K562 (cell line): Measurements from ENCODE around the gene ZBP1. TPM values are rescaled to one million over a fixed set of nuclear protein-coding genes. Genes with fewer than 3 reads are reported as not detected.

Source experiments
- CTCF ChIP-seq, 3 experiments: IDR thresholded peaks in 2 of 3; conservative IDR thresholded peaks in 1 of 3; 2 replicates each; pipeline ENCODE4 v1.5.1; 2011 to 2012; ENCODE audit warnings: low read length in 3 of 3, mild to moderate bottlenecking in 3 of 3, control low read depth in 2 of 3, improper control_type of control experiment in 1 of 3, inconsistent platforms in 1 of 3, low read depth in 1 of 3, mixed read lengths in 1 of 3, moderate library complexity in 1 of 3; ENCODE audit not compliant: insufficient read depth in 2 of 3
- EZH2 ChIP-seq: IDR thresholded peaks from 2 replicates; pipeline ENCODE4 v1.6.1; 2012; ENCODE audit warnings: low read depth, mild to moderate bottlenecking, inconsistent platforms, low read length, borderline replicate concordance
- HNRNPK ChIP-seq: fragments of 200-400 bp; formaldehyde crosslinking; IDR thresholded peaks from one replicate; pipeline ENCODE4 v1.6.1; 2018; ENCODE audit warnings: mild to moderate bottlenecking, low read depth, low read length; ENCODE audit not compliant: poor library complexity, severe bottlenecking
- NFYB ChIP-seq: IDR thresholded peaks from 2 replicates; pipeline ENCODE4 v1.6.1; 2011; ENCODE audit warnings: mild to moderate bottlenecking, moderate library complexity; ENCODE audit not compliant: insufficient read length; ENCODE audit errors: extremely low read depth
- RAD21 ChIP-seq, 2 experiments: fragments of 250-450 bp in 1 of 2; fragments of 450-650 bp in 1 of 2; sonication (Bioruptor Pico) in 1 of 2; formaldehyde crosslinking in 1 of 2; IDR thresholded peaks in 1 of 2; conservative IDR thresholded peaks in 1 of 2; 2 replicates each; pipeline versions ENCODE4 v1.4.0 to v1.8.0; 2020 to 2022; ENCODE audit warnings: mild to moderate bottlenecking in 2 of 2, moderate library complexity in 1 of 2
- RBBP5 ChIP-seq: fragments of 200-600 bp; sonication (generic); IDR thresholded peaks from 2 replicates; pipeline ENCODE4 v1.6.1; 2012; ENCODE audit warnings: borderline replicate concordance, mild to moderate bottlenecking, low read length, control low read depth, inconsistent platforms; ENCODE audit not compliant: insufficient read depth, poor library complexity, severe bottlenecking
- SMARCA5 ChIP-seq: fragments of 450-650 bp; IDR thresholded peaks from 2 replicates; pipeline ENCODE4 v1.6.1; 2016
- SMC3 ChIP-seq: conservative IDR thresholded peaks from 2 replicates; pipeline ENCODE4 v1.6.1; 2011; ENCODE audit warnings: low read depth, low read length, improper control_type of control experiment; ENCODE audit not compliant: insufficient read depth
- ZBTB11 ChIP-seq, 3 experiments: fragments of 200-800 bp in 1 of 3; fragments of 250-450 bp in 1 of 3; fragments of 450-650 bp in 1 of 3; sonication (Bioruptor Pico) in 1 of 3; sonication (Bioruptor generic) in 1 of 3; formaldehyde crosslinking in 1 of 3; IDR thresholded peaks; 2 replicates each; pipeline versions ENCODE4 v1.6.1 to v1.8.0; 2016 to 2022; ENCODE audit warnings: mild to moderate bottlenecking in 2 of 3, missing genetic modification characterization in 2 of 3, missing compliant biosample characterization in 1 of 3, moderate library complexity in 1 of 3
- ZNF217 ChIP-seq: sonication (generic); formaldehyde crosslinking; IDR thresholded peaks from 2 replicates; pipeline ENCODE4 v1.8.0; 2022; ENCODE audit warnings: mild to moderate bottlenecking, missing genetic modification reagents
- ZNF431 ChIP-seq: sonication (generic); formaldehyde crosslinking; IDR thresholded peaks from 2 replicates; pipeline ENCODE4 v1.8.0; 2022; ENCODE audit warnings: mild to moderate bottlenecking, missing genetic modification reagents
- ZNF77 ChIP-seq: fragments of 250-450 bp; sonication (Bioruptor Pico); IDR thresholded peaks from 2 replicates; pipeline ENCODE4 v1.5.0; 2020
- polyA plus RNA-seq, 8 experiments: library from polyadenylated mRNA; depleted of rRNA in 4 of 8; stranded (reverse) in 5 of 8; unstranded in 3 of 8; fragments of >200 nt; fragmentation: Nextera tagmentation in 2 of 8; fragmentation: Illumina TruSeq in 1 of 8; extraction: Ambion mirVana in 2 of 8; extraction: Trizol in 1 of 8; gene quantifications; 2 replicates each; pipeline versions ENCODE4 v1.2.1 to v1.2.3, GENCODE V29; 2011 to 2014; ENCODE audit warnings: inconsistent platforms in 1 of 8, missing spikeins in 1 of 8
- total RNA-seq, 7 experiments: library from RNA; depleted of rRNA in 6 of 7; stranded (reverse); fragments of >200 nt in 6 of 7; fragmentation: Illumina TruSeq in 2 of 7; extraction: Trizol in 2 of 7; gene quantifications; 2 replicates each; pipeline versions ENCODE4 v1.2.1 to v1.2.3, GENCODE V29; 2011 to 2021; ENCODE audit warnings: low replicate concordance in 1 of 7

ZBP1 gene
- total and polyA plus RNA-seq, 9 of the 15 experiments (the other 6 are each of a cell fraction or from before 2014, with no cell fraction given) = not detected

GRCh38 chr20:57622579-57623381, 2.6 kb upstream of the ZBP1 start (continued):
- TF ChIP-seq RBBP5 = no peak
- TF ChIP-seq EZH2 = no peak
- no peak for TF ChIP-seq ZNF431 (CRISPR knock-in tag)
- peak; percentile 56 to 71 (median 64) for TF ChIP-seq CTCF (IDR thresholded peaks at IDR 0.05 in 2 of 3, conservative IDR thresholded peaks at IDR 0.05 in 1 of 3; ENCODE audit: insufficient read depth in 2 of 3, low read depth in 1 of 3, low read length in 3 of 3)
- no peak for TF ChIP-seq ZNF77 (CRISPR knock-in tag)
- no peak for TF ChIP-seq HNRNPK
- TF ChIP-seq ZNF217 (CRISPR knock-in tag) = no peak
- peak in 1 of 2 experiments; percentile 59; a peak in 3 of 4 replicates for TF ChIP-seq RAD21 (CRISPR knock-in tag; conservative IDR thresholded peaks at IDR 0.05 in 1 of 2, IDR thresholded peaks at IDR 0.05 in 1 of 2)
- TF ChIP-seq SMC3 = peak; percentile 38; the same call in 1 of the 2 replicates
- no peak for TF ChIP-seq SMARCA5
- TF ChIP-seq NFYB = no peak
- peak in 1 of 3 experiments; percentile 44; a peak in 1 of 6 replicates for TF ChIP-seq ZBTB11 (CRISPR knock-in tag; IDR thresholded peaks at IDR 0.05)
